HG03457 (cell line): ENCODE data around the gene ONECUT1.
"Not testable (repeated sequence)": the region's sequence is repeated elsewhere in the genome, so short reads cannot be mapped to it uniquely, and the experiment has no call there.

ENCODE experiments used
- ATAC-seq: cut with Tn5 transposase; IDR thresholded peaks from one replicate; pipeline ENCODE4 v1.9.1; 2021; ENCODE audit warnings: moderate number of reproducible peaks; ENCODE audit not compliant: unreplicated experiment

The ONECUT1 gene

DNA sequence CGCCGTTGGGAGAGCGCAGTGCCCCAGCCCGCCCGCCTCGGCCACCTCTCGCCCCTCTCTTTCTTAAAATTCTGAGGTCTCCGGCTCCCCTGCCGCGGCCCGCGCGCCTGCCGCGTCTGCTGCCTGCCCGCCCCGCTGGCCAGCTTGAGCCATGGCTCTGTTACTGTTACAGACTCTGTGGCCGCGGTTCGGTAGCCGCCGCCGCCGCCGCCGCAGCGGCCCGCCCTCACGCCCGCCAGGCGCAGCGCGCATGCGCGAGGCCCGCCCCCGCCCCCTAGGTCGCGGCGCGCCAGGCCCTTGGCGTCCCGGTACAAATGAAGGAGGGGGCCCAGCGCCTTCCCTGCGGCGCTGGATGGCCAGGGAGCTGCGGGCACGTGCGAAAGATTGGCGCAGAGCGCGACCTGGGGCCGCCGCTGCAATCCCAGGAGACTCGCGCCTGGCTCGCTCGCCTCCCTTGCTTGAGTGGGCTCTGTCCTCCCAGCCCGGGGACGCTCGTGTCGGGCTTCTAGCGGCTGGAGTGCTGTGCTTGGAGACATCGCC is at the start of gene ONECUT1:
Gene ONECUT1 (minus strand): TSS at position 168 of the 540 bp plus-strand sequence. CDS start 452 bp downstream, outside the sequence.
- ATAC-seq, result peak; percentile 53

DNA sequence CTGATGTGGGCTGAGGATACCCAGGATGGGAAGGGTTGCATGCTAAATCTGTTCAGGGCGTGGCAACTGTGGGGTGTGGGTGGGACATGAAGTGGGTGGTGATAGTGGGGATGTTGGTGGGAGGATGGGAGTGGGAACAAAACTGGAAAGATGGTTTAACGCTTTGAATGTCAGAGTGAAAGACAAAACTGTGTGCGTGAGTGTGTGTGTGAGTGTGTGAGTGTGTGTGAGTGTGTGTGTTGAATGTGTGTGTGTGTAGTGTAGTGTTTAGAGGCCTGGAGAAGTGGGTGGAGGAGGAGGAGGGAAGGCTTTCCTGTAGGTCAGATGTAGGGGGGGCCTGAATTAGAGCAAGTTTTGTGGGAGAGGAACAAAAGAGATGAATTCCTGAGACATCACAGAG is 44.2 kb upstream of the ONECUT1 start:
- no peak for ATAC-seq

DNA sequence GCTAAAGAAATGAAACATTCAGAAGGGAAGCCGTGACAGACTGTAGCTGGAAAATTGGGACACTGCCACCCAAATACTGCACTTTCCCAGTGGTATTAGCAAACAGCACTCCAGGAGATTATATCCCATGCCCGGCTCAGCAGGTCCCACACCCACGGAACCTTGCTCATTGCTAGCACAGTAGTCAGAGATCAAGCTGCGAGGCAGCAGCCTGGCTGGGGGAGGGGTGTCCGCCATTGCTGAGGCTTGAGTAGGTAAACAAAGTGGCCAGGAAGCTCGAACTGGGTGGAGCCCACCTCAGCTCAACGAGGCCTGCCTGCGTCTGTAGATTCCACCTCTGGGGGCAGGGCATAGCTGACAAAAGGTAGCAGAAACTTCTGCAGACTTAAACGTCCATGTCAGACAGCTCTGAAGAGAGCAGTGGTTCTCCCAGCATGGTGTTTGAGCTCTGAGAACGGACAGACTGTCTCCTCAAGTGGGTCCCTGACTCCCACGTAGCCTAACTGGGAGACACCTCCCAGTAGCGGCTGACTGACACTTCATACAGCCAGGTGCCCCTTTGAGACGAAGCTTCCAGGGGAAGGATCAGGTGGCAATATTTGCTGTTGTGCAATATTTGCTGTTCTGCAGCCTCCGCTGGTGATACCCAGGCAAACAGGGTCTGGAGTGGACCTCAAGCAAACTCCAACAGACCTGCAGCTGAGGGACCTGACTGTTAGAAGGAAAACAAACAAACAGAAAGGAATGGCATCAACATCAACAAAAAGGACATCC is 34.2 kb upstream of the ONECUT1 start:
- ATAC-seq, result not testable (repeated sequence)

- ATAC-seq, result no peak
Measured at GRCh38 chr15:52822475-52822874, 32.3 kb upstream of the ONECUT1 start.

DNA sequence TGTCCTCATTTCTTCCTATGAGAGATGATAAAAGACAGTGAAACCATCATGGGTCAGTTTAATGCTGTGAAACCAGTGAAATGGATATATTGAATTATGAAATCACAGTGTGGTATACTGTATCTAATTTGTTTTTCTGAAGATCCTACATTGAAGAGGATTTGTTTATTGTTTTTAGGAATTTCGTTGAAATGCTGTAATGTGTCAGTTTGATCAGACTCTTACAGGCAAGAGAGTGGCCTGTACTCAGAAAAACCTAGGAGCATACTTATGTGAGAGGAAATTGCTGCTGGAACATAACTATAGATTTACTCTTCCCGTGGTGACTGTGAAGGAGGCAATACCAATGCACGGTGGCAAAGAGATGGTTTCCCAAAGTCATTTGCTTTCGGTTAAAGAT is 29.1 kb upstream of the ONECUT1 start:
- no peak for ATAC-seq

GRCh38 chr15:52815899-52816298 is 25.8 kb upstream of the ONECUT1 start:
- ATAC-seq, result not testable (repeated sequence)

GRCh38 chr15:52808996-52809395 is 18.9 kb upstream of the ONECUT1 start:
- ATAC-seq, result no peak

DNA sequence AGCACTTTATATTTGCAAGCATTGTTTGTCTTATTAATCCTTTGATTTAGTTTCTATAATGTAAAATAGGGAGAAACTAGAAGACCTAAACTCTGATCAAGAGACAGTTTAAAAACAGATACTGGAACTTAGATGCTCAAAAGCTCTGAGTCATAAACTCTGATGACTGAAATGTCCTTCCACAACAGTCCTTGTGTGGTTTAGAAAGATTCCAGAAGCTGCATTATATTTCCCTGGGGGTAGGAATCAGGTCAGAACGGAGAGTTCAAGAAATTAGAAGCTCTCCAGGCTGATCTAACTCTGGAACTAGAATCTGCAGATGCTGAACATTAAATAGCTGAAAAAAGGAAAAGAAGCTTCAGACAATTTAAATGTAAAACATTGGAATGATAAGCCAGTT is 18.3 kb upstream of the ONECUT1 start:
- ATAC-seq, result no peak

- ATAC-seq, result no peak
Measured at GRCh38 chr15:52806284-52806655, 16.1 kb upstream of the ONECUT1 start.

DNA sequence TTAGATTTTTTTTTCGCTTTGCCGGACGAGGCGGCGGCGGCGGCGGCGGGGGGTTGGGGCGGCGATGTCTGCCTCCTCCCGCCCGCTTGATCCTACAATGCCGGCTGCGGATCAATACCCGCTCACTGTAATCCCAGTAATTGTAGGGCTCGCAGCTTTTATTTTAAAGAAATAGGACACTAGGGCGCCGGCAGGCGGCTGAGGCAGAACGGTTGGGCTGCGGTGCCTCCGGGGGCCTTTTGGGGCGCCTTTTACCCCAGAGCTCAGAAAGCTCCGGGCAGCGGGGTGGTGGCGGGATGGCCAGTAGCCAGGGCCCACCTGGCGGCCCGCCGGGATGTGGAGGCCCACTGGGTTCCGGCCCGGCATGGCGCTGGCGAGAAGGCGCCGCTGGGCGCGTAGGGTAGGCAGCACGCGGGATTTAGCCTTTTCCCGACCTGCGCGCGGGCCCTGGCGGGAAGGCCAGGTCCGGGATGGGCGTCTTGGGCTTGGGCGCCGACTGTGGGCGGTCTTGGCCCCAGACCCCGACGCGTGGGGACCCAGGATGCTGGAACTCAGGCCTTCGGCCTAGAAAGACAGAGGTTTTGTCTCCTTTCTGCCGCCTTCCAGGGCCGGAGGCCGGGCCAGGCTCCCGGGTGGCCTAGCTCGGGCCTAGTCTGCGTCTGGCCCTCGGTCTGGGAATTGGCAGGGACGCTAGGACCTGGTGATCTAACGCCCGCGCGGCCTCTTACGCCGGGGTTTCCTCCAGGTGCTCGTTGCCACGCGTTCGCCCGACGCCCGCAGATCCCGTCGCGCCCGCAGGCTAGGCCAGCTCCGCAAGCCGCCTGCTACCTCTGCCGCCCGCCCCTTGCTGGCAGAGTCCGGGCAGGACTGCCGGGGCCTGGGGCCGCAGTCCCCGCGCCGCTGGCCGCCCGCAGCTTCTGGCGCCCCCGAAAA is 15.5 kb upstream of the ONECUT1 start:
- no peak for ATAC-seq

DNA sequence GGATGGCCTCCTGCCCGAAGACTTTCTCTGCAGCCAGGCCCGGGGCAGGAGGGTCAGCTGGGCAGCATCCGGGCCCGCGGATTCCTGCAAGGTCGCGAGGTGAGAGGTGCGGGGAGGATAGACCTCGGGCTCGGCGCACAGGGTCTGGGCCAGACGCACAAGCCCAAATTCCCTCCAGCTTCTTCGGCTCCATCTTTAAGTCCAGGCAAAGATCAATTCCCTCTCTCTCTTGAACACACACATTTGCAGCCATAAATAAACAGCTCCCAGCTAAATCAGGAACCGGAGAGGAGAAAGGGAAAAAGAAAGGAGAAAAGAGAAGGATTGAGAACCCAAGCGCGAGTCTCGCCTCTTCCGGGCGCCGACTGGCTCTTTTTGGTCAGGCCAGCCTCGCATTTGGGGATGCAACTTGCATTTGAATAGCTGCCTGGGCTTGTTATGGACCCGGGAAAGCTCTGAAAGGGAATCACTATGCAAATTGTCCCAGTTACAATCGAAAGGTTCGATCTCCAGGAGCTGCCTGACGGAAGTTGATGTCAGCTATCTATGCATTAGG is 14.5 kb upstream of the ONECUT1 start:
- ATAC-seq, result no peak

DNA sequence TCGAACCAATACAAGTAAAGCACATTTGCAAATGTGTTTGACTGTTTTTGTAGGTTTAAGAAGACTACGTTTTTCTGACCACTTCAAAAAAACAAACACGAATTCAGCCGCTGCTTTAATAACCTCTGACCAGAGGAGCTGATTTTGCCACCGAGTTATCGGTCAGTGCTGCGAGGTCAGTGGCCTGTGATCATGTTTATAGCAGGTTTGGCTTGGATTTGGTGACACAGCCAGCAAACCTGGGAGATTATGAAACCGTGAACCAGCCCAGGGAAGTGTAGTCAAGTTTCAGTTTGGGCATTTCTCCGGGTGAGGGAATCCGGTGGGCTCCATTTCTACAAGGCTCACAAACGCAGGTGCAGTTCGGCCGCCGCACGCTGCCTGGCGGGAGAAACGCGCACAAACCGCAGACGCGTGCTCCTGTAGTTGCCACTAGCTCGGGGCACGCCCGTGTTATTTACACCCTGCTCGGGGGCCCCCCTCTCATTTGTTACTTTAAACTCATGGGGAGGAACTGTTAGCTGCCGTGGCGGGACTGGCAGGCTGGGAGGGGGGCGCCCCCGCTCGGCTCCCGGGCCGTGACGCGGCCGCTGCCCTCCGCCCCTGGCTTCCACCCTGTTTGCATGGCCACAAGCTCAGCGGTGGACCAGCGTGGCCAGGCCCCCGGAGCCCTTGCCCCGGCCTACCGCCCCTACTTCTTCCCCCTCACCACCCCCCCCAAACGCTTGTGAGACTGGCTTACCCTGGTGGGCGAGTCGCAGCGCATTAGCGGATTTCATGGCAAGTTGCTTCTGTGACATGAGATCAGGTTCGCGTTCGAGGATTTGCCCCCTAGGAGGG is 13.6 kb upstream of the ONECUT1 start:
- no peak for ATAC-seq

DNA sequence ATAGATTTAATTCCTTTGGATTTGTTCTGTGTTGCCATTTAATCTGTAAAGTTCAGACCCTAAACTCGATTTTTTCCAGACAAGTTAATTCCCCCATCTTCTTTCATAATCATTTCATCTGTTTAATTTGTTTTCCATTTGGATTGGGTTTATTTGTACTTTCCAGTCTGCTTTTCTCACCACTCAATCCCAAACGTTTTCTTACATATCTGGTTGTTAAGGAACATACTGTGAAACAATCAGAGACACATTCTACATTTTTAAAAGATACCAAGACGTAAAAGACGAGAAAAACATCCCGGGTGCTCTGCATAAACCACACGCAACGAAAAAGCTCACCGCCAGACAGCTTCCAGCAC is 13.0 kb upstream of the ONECUT1 start:
- no peak for ATAC-seq

- ATAC-seq, result no peak
Measured at GRCh38 chr15:52802110-52802509, 12.0 kb upstream of the ONECUT1 start.

DNA sequence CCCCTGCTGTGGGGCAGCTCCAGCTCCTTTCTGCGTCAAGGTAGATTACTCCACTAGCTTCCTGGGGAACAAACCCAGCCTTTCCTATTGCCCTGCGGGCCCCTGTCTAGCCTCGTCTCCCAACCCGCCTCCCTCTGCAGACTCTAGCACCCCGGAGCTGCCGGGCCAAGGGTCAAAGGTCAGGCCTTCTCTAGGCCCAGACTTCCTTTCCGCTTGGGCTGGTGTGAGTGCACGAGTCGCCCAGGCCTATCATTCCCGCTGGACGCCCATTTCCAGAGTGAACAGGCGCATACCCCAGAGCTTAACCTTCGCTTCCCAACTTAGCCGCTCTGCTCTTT is 11.6 kb upstream of the ONECUT1 start:
- ATAC-seq, result no peak

GRCh38 chr15:52800828-52801747 is 11.0 kb upstream of the ONECUT1 start:
- ATAC-seq, result no peak

GRCh38 chr15:52799145-52799811 is 9.1 kb upstream of the ONECUT1 start:
- ATAC-seq, result no peak

DNA sequence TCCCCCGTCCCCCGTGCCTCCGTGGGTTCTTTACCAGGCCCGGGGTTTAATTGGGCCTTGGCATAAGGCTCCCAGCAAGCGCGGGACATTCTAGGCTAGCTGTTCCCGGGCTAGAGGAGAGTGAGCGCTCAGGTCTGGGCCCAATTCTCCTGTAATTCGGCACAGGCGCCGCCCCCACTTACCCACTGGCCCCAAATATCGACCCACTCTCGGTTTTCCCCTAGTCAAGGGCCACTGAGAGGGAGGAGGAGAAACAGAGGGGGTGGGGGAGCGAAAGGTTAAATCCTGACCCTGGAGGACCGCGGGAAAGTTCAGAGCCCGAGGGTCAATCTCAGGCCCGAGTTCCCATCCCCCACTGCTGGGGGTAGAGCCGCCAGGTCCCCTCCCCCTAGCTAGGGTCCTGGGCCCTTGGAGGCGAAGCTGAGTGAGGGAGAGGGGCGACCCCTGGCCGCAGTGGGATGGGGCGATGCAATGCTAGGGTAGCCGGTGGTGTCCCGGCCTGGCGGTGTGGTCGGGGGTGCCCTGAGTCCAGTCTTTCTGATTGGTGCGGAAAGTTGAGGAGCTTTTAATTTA is 8.5 kb upstream of the ONECUT1 start:
- ATAC-seq, result no peak
